ENCODE results near the gene PLVAP. TPM values are rescaled to one million over a fixed set of nuclear protein-coding genes. Genes with fewer than 3 reads are reported as not detected.
A peak's percentile ranks its signal among the peaks of the same experiment; 100 is the strongest.

Gene PLVAP
- total RNA-seq, 4 donors from 2014 or later = 21.8 to 142 (median 78.8) TPM

DNA sequence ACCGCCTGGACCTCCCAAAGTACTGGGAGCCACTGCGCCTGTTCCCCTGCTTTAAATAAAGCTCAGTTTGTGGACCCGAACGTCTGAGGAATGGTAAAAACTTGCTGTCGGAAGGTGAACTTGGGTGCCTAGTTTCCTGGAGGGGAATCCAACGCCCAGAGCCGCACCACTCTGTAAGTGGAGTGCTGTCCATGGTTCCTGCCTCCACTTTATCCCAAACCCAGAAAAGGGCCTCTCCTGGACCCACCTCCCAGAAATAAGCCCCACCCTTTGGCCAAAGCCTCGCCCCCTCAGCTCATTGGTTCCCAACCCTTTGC, 44.8 kb downstream of the PLVAP start:
- no peaks in the 10 kb centered on the region for H3K27me3 ChIP-seq
- no peak for TF ChIP-seq EP300 (IDR thresholded peaks at IDR 0.05)
- no peak for TF ChIP-seq POLR2A (IDR thresholded peaks at IDR 0.05)
- TF ChIP-seq, protein P1, sequence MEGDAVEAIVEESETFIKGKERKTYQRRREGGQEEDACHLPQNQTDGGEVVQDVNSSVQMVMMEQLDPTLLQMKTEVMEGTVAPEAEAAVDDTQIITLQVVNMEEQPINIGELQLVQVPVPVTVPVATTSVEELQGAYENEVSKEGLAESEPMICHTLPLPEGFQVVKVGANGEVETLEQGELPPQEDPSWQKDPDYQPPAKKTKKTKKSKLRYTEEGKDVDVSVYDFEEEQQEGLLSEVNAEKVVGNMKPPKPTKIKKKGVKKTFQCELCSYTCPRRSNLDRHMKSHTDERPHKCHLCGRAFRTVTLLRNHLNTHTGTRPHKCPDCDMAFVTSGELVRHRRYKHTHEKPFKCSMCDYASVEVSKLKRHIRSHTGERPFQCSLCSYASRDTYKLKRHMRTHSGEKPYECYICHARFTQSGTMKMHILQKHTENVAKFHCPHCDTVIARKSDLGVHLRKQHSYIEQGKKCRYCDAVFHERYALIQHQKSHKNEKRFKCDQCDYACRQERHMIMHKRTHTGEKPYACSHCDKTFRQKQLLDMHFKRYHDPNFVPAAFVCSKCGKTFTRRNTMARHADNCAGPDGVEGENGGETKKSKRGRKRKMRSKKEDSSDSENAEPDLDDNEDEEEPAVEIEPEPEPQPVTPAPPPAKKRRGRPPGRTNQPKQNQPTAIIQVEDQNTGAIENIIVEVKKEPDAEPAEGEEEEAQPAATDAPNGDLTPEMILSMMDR (IDR thresholded peaks at IDR 0.05) = no peak
- DNase-seq (ENCODE audit: low spot score in 2 of 2) = no peak
- H3K36me3 ChIP-seq = peaks cover 0 to 39% (median 0%) of the 10 kb centered on the region in 3 donors
- H3K4me3 ChIP-seq = no peak overlapping the region
- WGBS, 2 donors = 90% methylated on average over 8 of the region's 8 CpGs
- H3K4me1 ChIP-seq = peaks cover 0 to 58% (median 22%) of the 10 kb centered on the region in 4 donors
- H3K9me3 ChIP-seq = no peaks in the 10 kb centered on the region
- H3K27ac ChIP-seq = no peak overlapping the region

GRCh38 chr19:17331045-17331558, 46.0 kb downstream of the PLVAP start:
- Histone ChIP-seq H3K27ac (no peak overlapping the region), H3K36me3 (peaks cover 0 to 49% (median 0%) of the 10 kb centered on the region in 3 donors), H3K4me1 (peaks cover 0 to 67% (median 22%) of the 10 kb centered on the region in 4 donors), H3K9me3 (no peaks in the 10 kb centered on the region), H3K4me3 (no peak overlapping the region), H3K27me3 (no peaks in the 10 kb centered on the region)
- TF ChIP-seq, protein P1 (IDR thresholded peaks at IDR 0.05) = no peak
- no peak for DNase-seq (ENCODE audit: low spot score in 2 of 2)
- WGBS, 2 donors = 85 to 86% methylated on average over 13 of the region's 13 CpGs

- no peaks in the 10 kb centered on the region for H3K27me3 ChIP-seq
- peaks cover 0 to 67% (median 22%) of the 10 kb centered on the region in 4 donors for H3K4me1 ChIP-seq
- H3K9me3 ChIP-seq = no peaks in the 10 kb centered on the region
- no peak for DNase-seq (ENCODE audit: low spot score in 2 of 2)
- TF ChIP-seq, protein P1 (IDR thresholded peaks at IDR 0.05) = no peak
- TF ChIP-seq EP300 (IDR thresholded peaks at IDR 0.05) (no peak), POLR2A (IDR thresholded peaks at IDR 0.05) (no peak)
- no peak overlapping the region for H3K27ac ChIP-seq
- WGBS, 2 donors = 91 to 93% methylated on average over 24 of the region's 24 CpGs
- peaks cover 0 to 54% (median 0%) of the 10 kb centered on the region in 3 donors for H3K36me3 ChIP-seq
- H3K4me3 ChIP-seq = no peak overlapping the region
Observed at GRCh38 chr19:17330262-17331044, 46.7 kb downstream of the PLVAP start.

GRCh38 chr19:17329366-17330261, 47.5 kb downstream of the PLVAP start:
- Histone ChIP-seq H3K9me3 (no peaks in the 10 kb centered on the region), H3K27ac (no peak overlapping the region), H3K4me3 (peak overlapping the region in 1 of 4 donors; percentile 46), H3K4me1 (peaks cover 0 to 66% (median 20%) of the 10 kb centered on the region in 4 donors), H3K36me3 (peaks cover 0 to 62% (median 0%) of the 10 kb centered on the region in 3 donors), H3K27me3 (no peaks in the 10 kb centered on the region)
- WGBS, 2 donors = 83 to 88% methylated on average over 51 of the region's 51 CpGs
- TF ChIP-seq POLR2A (IDR thresholded peaks at IDR 0.05) (no peak), EP300 (IDR thresholded peaks at IDR 0.05) (no peak)
- TF ChIP-seq, protein P1 (IDR thresholded peaks at IDR 0.05) = no peak
- no peak for DNase-seq (ENCODE audit: low spot score in 2 of 2)
